SK-N-SH (cell line): Measurements from ENCODE around the gene TSHZ2. TPM values are rescaled to one million over a fixed set of nuclear protein-coding genes. Genes with fewer than 3 reads are reported as not detected.

Experiments
- CTCF ChIA-PET: fragments of 300-600, 350-600 bp; formaldehyde crosslinking; extraction: SDS; loops from one replicate; lab custom pipeline; 2021; lab: Yijun Ruan, JAX
- POLR2A ChIA-PET: fragments of 350-600 bp; sonication (Branson Sonifier 250); formaldehyde crosslinking; extraction: SDS; loops from one replicate; lab custom pipeline; 2020; ENCODE audit warnings: antibody characterized with exemption, inconsistent platforms; lab: Yijun Ruan, JAX
- DNase-seq: peaks from one replicate; pipeline ENCODE4 v3.0.0; 2012
- H2AFZ ChIP-seq: fragments of 200-600 bp; sonication (generic); 2 replicates; pipeline ENCODE4 v1.8.1; 2016; ENCODE audit warnings: antibody characterized with exemption, mild to moderate bottlenecking, low read depth
- H3F3A ChIP-seq: fragments of 200-600 bp; sonication (generic); replicated peaks from 2 replicates; pipeline ENCODE3; 2016; ENCODE audit warnings: antibody characterized with exemption, mild to moderate bottlenecking; ENCODE audit not compliant: insufficient read depth
- H3K27ac ChIP-seq, 2 experiments: fragments of 200-500 bp in 1 of 2; fragments of 200-600 bp in 1 of 2; sonication (Bioruptor generic) in 1 of 2; sonication (generic), shearing (Covaris generic) in 1 of 2; 2 replicates each; pipeline versions ENCODE4 v1.5.1 to v1.6.1; 2014 to 2016; ENCODE audit warnings: low read depth in 2 of 2, inconsistent platforms in 1 of 2, low read length in 1 of 2, mild to moderate bottlenecking in 1 of 2, mixed read lengths in 1 of 2
- H3K27me3 ChIP-seq: fragments of 200-600 bp; sonication (generic), shearing (Covaris generic); 2 replicates; pipeline ENCODE4 v1.6.1; 2016; ENCODE audit warnings: mixed run types; ENCODE audit not compliant: insufficient read depth
- H3K36me3 ChIP-seq, 2 experiments: fragments of 200-500 bp in 1 of 2; fragments of 200-600 bp in 1 of 2; sonication (Bioruptor generic) in 1 of 2; sonication (generic) in 1 of 2; replicated peaks in 1 of 2; 2 replicates each; pipeline versions ENCODE3 to v1.5.1; 2014 to 2016; ENCODE audit warnings: low read length in 1 of 2, mild to moderate bottlenecking in 1 of 2; ENCODE audit not compliant: insufficient read depth in 2 of 2, control insufficient read depth in 1 of 2
- H3K4me1 ChIP-seq, 2 experiments: fragments of 200-500 bp in 1 of 2; fragments of 200-600 bp in 1 of 2; sonication (Bioruptor generic) in 1 of 2; sonication (generic), shearing (Covaris generic) in 1 of 2; 2 replicates each; pipeline versions ENCODE4 v1.5.1 to v1.6.1; 2014 to 2016; ENCODE audit warnings: low read depth in 1 of 2, low read length in 1 of 2, mixed run types in 1 of 2; ENCODE audit not compliant: insufficient read depth in 2 of 2, control insufficient read depth in 1 of 2
- H3K4me2 ChIP-seq: fragments of 200-600 bp; sonication (generic), shearing (Covaris generic); 2 replicates; pipeline ENCODE4 v1.6.1; 2017; ENCODE audit warnings: mixed run types
- H3K4me3 ChIP-seq, 2 experiments: fragments of 200-500 bp in 1 of 2; fragments of 200-600 bp in 1 of 2; sonication (Bioruptor generic) in 1 of 2; sonication (generic), shearing (Covaris generic) in 1 of 2; 2 replicates each; pipeline versions ENCODE4 v1.5.1 to v1.8.1; 2014 to 2016; ENCODE audit warnings: low read depth in 2 of 2, inconsistent platforms in 1 of 2, low read length in 1 of 2, mild to moderate bottlenecking in 1 of 2, mixed read lengths in 1 of 2, moderate library complexity in 1 of 2
- H3K79me2 ChIP-seq: fragments of 200-600 bp; sonication (generic); 2 replicates; pipeline ENCODE4 v1.8.1; 2017; ENCODE audit warnings: mild to moderate bottlenecking; ENCODE audit not compliant: insufficient read depth
- H3K9ac ChIP-seq: fragments of 200-600 bp; sonication (generic); 2 replicates; pipeline ENCODE4 v1.6.1; 2017; ENCODE audit warnings: mixed run types
- H3K9me2 ChIP-seq: fragments of 200-600 bp; sonication (generic); 2 replicates; pipeline ENCODE4 v1.6.1; 2017; ENCODE audit warnings: mixed run types
- H3K9me3 ChIP-seq: fragments of 200-600 bp; sonication (generic); 2 replicates; pipeline ENCODE4 v1.6.1; 2017; ENCODE audit warnings: mixed run types, mild to moderate bottlenecking, moderate library complexity
- H4K20me1 ChIP-seq: fragments of 200-600 bp; sonication (generic); 2 replicates; pipeline ENCODE4 v1.6.1; 2017; ENCODE audit warnings: mild to moderate bottlenecking, mixed run types; ENCODE audit not compliant: insufficient read depth
- ELF1 ChIP-seq: IDR thresholded peaks from 2 replicates; pipeline ENCODE4 v1.4.0; 2012
- EZH2phosphoT487 ChIP-seq: fragments of 200-600 bp; sonication (generic); IDR thresholded peaks from 2 replicates; pipeline ENCODE4 v1.6.1; 2017; ENCODE audit warnings: low read depth, mixed run types, mild to moderate bottlenecking, antibody characterized with exemption, moderate library complexity, borderline replicate concordance
- FOSL2 ChIP-seq: IDR thresholded peaks from 2 replicates; pipeline ENCODE4 v1.4.0; 2012; ENCODE audit warnings: low read depth, mild to moderate bottlenecking, moderate library complexity, borderline replicate concordance
- FOXM1 ChIP-seq: IDR thresholded peaks from 2 replicates; pipeline ENCODE4 v1.4.0; 2012; ENCODE audit warnings: low read depth, mild to moderate bottlenecking
- GATA2 ChIP-seq: sonication (generic); formaldehyde crosslinking; IDR thresholded peaks from 2 replicates; pipeline ENCODE4 v1.5.0; 2020; ENCODE audit warnings: mild to moderate bottlenecking, missing genetic modification reagents
- IRF3 ChIP-seq: fragments of 150-350 bp; IDR thresholded peaks from 2 replicates; pipeline ENCODE4 v1.6.1; 2016; ENCODE audit warnings: mild to moderate bottlenecking, low read depth, low read length
- JUND ChIP-seq: IDR thresholded peaks from 2 replicates; pipeline ENCODE4 v1.4.0; 2012
- NFIC ChIP-seq: IDR thresholded peaks from 2 replicates; pipeline ENCODE4 v1.4.0; 2012; ENCODE audit warnings: borderline replicate concordance
- NRF1 ChIP-seq: IDR thresholded peaks from 2 replicates; pipeline ENCODE4 v1.6.1; 2012; ENCODE audit warnings: low read depth, mild to moderate bottlenecking, low read length
- POLR2AphosphoS5 ChIP-seq: IDR thresholded peaks from 2 replicates; pipeline ENCODE4 v1.6.1; 2012; ENCODE audit warnings: low read depth, low read length
- RCOR1 ChIP-seq: fragments of 150-350 bp; IDR thresholded peaks from 2 replicates; pipeline ENCODE4 v1.6.1; 2017; ENCODE audit warnings: antibody characterized with exemption, low read length
- RFX5 ChIP-seq: IDR thresholded peaks from 2 replicates; pipeline ENCODE4 v1.6.1; 2012; ENCODE audit warnings: mild to moderate bottlenecking, improper control_type of control experiment, low read length
- RXRA ChIP-seq: IDR thresholded peaks from 2 replicates; pipeline ENCODE4 v1.4.0; 2012; ENCODE audit warnings: low read depth, mild to moderate bottlenecking, borderline replicate concordance
- SIN3A ChIP-seq: IDR thresholded peaks from 2 replicates; pipeline ENCODE4 v1.6.1; 2012; ENCODE audit warnings: low read depth, mild to moderate bottlenecking, low read length, moderate library complexity, borderline replicate concordance
- TCF12 ChIP-seq: IDR thresholded peaks from 2 replicates; pipeline ENCODE4 v1.4.0; 2012
- USF2 ChIP-seq: fragments of 150-350 bp; IDR thresholded peaks from 2 replicates; pipeline ENCODE4 v1.6.1; 2017; ENCODE audit warnings: antibody characterized with exemption, low read length, low read depth, borderline replicate concordance
- WGBS: methylation state at CpG from one replicate; pipeline ENCODE4 v1.1.6; 2017; ENCODE audit warnings: low lambda C conversion rate; 5-methylcytosine and 5-hydroxymethylcytosine counted together
- polyA plus RNA-seq, 3 experiments: library from polyadenylated mRNA; depleted of rRNA; stranded (reverse); fragments of >200 nt; gene quantifications; 2 replicates each; pipeline ENCODE4 v1.2.3, GENCODE V29; 2012
- TF ChIP-seq, protein P1 (sequence below): IDR thresholded peaks from 2 replicates; pipeline ENCODE4 v1.4.0; 2012; ENCODE audit warnings: low read depth, borderline replicate concordance
- TF ChIP-seq, protein P2 (sequence below): fragments of 200-600 bp; sonication (generic); IDR thresholded peaks from 2 replicates; pipeline ENCODE4 v1.6.1; 2017; ENCODE audit warnings: antibody characterized with exemption, mild to moderate bottlenecking, moderate library complexity

The TSHZ2 gene
- polyA plus RNA-seq, 1 of the 3 experiments (the other 2 are of a cell fraction) = 0.13 TPM

GRCh38 chr20:53488775-53489272, 516.7 kb downstream of the TSHZ2 start:
- Histone ChIP-seq H2AFZ (no peak overlapping the region), H3K9ac (no peak overlapping the region), H3K9me3 (no peaks in the 10 kb centered on the region), H3K27me3 (no peaks in the 10 kb centered on the region), H3K4me2 (no peak overlapping the region), H3K4me3 (no peak overlapping the region), H3K27ac (no peak overlapping the region), H3K79me2 (no peaks in the 10 kb centered on the region), H3K4me1 (peaks cover 0 to 7% of the 10 kb centered on the region in 2 experiments; a peak in 3 of 4 replicates), H3F3A (no peaks in the 10 kb centered on the region), H3K9me2 (no peaks in the 10 kb centered on the region), H4K20me1 (no peaks in the 10 kb centered on the region), H3K36me3 (no peaks in the 10 kb centered on the region)
- ChIA-PET CTCF (interaction anchor here (1.3 kb wide), 1 partner anchor 59 kb away, joined by 3 read pairs; no protein-coding TSS in a partner anchor), POLR2A (no interaction called here)
- 54% methylated on average over 6 of the region's 6 CpGs for WGBS
- DNase-seq = no peak
- TF ChIP-seq, protein P1, sequence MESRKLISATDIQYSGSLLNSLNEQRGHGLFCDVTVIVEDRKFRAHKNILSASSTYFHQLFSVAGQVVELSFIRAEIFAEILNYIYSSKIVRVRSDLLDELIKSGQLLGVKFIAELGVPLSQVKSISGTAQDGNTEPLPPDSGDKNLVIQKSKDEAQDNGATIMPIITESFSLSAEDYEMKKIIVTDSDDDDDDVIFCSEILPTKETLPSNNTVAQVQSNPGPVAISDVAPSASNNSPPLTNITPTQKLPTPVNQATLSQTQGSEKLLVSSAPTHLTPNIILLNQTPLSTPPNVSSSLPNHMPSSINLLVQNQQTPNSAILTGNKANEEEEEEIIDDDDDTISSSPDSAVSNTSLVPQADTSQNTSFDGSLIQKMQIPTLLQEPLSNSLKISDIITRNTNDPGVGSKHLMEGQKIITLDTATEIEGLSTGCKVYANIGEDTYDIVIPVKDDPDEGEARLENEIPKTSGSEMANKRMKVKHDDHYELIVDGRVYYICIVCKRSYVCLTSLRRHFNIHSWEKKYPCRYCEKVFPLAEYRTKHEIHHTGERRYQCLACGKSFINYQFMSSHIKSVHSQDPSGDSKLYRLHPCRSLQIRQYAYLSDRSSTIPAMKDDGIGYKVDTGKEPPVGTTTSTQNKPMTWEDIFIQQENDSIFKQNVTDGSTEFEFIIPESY = no peak
- TF ChIP-seq USF2 = no peak
- TF ChIP-seq RXRA = no peak
- no peak for TF ChIP-seq EZH2phosphoT487
- TF ChIP-seq POLR2AphosphoS5 = no peak
- no peak for TF ChIP-seq RFX5
- TF ChIP-seq, protein P2, sequence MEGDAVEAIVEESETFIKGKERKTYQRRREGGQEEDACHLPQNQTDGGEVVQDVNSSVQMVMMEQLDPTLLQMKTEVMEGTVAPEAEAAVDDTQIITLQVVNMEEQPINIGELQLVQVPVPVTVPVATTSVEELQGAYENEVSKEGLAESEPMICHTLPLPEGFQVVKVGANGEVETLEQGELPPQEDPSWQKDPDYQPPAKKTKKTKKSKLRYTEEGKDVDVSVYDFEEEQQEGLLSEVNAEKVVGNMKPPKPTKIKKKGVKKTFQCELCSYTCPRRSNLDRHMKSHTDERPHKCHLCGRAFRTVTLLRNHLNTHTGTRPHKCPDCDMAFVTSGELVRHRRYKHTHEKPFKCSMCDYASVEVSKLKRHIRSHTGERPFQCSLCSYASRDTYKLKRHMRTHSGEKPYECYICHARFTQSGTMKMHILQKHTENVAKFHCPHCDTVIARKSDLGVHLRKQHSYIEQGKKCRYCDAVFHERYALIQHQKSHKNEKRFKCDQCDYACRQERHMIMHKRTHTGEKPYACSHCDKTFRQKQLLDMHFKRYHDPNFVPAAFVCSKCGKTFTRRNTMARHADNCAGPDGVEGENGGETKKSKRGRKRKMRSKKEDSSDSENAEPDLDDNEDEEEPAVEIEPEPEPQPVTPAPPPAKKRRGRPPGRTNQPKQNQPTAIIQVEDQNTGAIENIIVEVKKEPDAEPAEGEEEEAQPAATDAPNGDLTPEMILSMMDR = no peak
- no peak for TF ChIP-seq NRF1
- TF ChIP-seq GATA2 = no peak
- no peak for TF ChIP-seq NFIC
- no peak for TF ChIP-seq TCF12
- no peak for TF ChIP-seq JUND
- no peak for TF ChIP-seq FOXM1
- TF ChIP-seq SIN3A = no peak
- no peak for TF ChIP-seq FOSL2
- TF ChIP-seq RCOR1 = no peak
- TF ChIP-seq IRF3 = no peak
- TF ChIP-seq ELF1 = no peak
